IPS-20b (cell line): Measurements from ENCODE around the gene GJB1.
A peak's percentile ranks its signal among the peaks of the same experiment; 100 is the strongest.
"Not testable (repeated sequence)": the region's sequence is repeated elsewhere in the genome, so short reads cannot be mapped to it uniquely, and the experiment has no call there.

Experiments
- H3K27ac ChIP-seq: one replicate; pipeline ENCODE4 v1.5.1; 2013; ENCODE audit warnings: low read length
- H3K27me3 ChIP-seq: 2 replicates; pipeline ENCODE4 v1.6.1; 2013; ENCODE audit warnings: mild to moderate bottlenecking, low read length, inconsistent platforms; ENCODE audit not compliant: insufficient read depth
- H3K36me3 ChIP-seq: 2 replicates; pipeline ENCODE4 v1.6.1; 2013; ENCODE audit warnings: low read depth, mild to moderate bottlenecking, inconsistent platforms, low read length, moderate library complexity; ENCODE audit not compliant: insufficient read depth
- H3K4me1 ChIP-seq: 2 replicates; pipeline ENCODE4 v1.6.1; 2013; ENCODE audit warnings: mild to moderate bottlenecking, control low read depth, inconsistent platforms, low read length, moderate library complexity; ENCODE audit not compliant: insufficient read depth
- H3K4me3 ChIP-seq: 2 replicates; pipeline ENCODE4 v1.5.1; 2013; ENCODE audit warnings: mild to moderate bottlenecking, low read length, inconsistent platforms
- H3K9ac ChIP-seq: 2 replicates; pipeline ENCODE4 v1.6.1; 2013; ENCODE audit warnings: low read depth, mild to moderate bottlenecking, inconsistent platforms, low read length, moderate library complexity
- H3K9me3 ChIP-seq: 2 replicates; pipeline ENCODE4 v1.6.1; 2013; ENCODE audit warnings: mild to moderate bottlenecking, low read depth, low read length, inconsistent platforms; ENCODE audit not compliant: insufficient read depth

GJB1 gene

GRCh38 chrX:71222929-71223328, at the start of gene GJB1:
TSS of gene GJB1 (plus strand) at chrX:71223224. CDS start at chrX:71223708, 484 bp downstream.
- H3K36me3 ChIP-seq: no peaks in the 10 kb centered on the region
- H3K9me3 ChIP-seq: no peaks in the 10 kb centered on the region
- H3K27ac ChIP-seq: no peak within 1 kb of the TSS
- H3K4me3 ChIP-seq: no peak within 1 kb of the TSS
- H3K4me1 ChIP-seq: no peaks in the 10 kb centered on the region; the same call in 1 of the 2 replicates
- H3K9ac ChIP-seq: no peak within 1 kb of the TSS
- H3K27me3 ChIP-seq: no peaks in the 10 kb centered on the region

- H3K36me3 ChIP-seq: no peaks in the 10 kb centered on the region
- peaks cover 7% of the 10 kb centered on the region; the same call in 1 of the 2 replicates for H3K4me1 ChIP-seq
- no peak overlapping the region for H3K9ac ChIP-seq
- H3K27ac ChIP-seq: no peak overlapping the region
- H3K27me3 ChIP-seq: no peaks in the 10 kb centered on the region
- no peak overlapping the region for H3K4me3 ChIP-seq
- no peaks in the 10 kb centered on the region for H3K9me3 ChIP-seq
These were observed 49.6 kb upstream of the GJB1 start for GRCh38 chrX:71173440-71173839.

- Histone ChIP-seq H3K27ac (no peak overlapping the region), H3K4me3 (no peak overlapping the region), H3K36me3 (no peaks in the 10 kb centered on the region), H3K27me3 (no peaks in the 10 kb centered on the region), H3K9me3 (no peaks in the 10 kb centered on the region), H3K9ac (no peak overlapping the region), H3K4me1 (peaks cover 7% of the 10 kb centered on the region; the same call in 1 of the 2 replicates)
These were observed 48.2 kb upstream of the GJB1 start for GRCh38 chrX:71174795-71175194.

- no peak overlapping the region for H3K4me3 ChIP-seq
- H3K9me3 ChIP-seq: no peaks in the 10 kb centered on the region
- H3K27ac ChIP-seq: no peak overlapping the region
- H3K36me3 ChIP-seq: no peaks in the 10 kb centered on the region
- peaks cover 5% of the 10 kb centered on the region; the same call in 1 of the 2 replicates for H3K4me1 ChIP-seq
- no peak overlapping the region for H3K9ac ChIP-seq
- H3K27me3 ChIP-seq: no peaks in the 10 kb centered on the region
These were observed 47.5 kb upstream of the GJB1 start for GRCh38 chrX:71175531-71175930.

- Histone ChIP-seq H3K27ac (no peak overlapping the region), H3K9me3 (no peaks in the 10 kb centered on the region)
These were observed 45.7 kb upstream of the GJB1 start for GRCh38 chrX:71177327-71177726.

GRCh38 chrX:71178908-71179307, 44.1 kb upstream of the GJB1 start:
- Histone ChIP-seq H3K27me3 (no peaks in the 10 kb centered on the region), H3K27ac (no peak overlapping the region), H3K4me1 (peaks cover 14% of the 10 kb centered on the region), H3K36me3 (no peaks in the 10 kb centered on the region), H3K4me3 (no peak overlapping the region), H3K9me3 (no peaks in the 10 kb centered on the region), H3K9ac (no peak overlapping the region)

More at GRCh38 chrX:71177327-71177726, 45.7 kb upstream of the GJB1 start:
- Histone ChIP-seq H3K4me1 (no peaks in the 10 kb centered on the region; the same call in 1 of the 2 replicates), H3K36me3 (no peaks in the 10 kb centered on the region), H3K4me3 (no peak overlapping the region), H3K9ac (no peak overlapping the region), H3K27me3 (no peaks in the 10 kb centered on the region)

- not testable (repeated sequence) for H3K4me3 ChIP-seq, H3K36me3 ChIP-seq, H3K27ac ChIP-seq, H3K27me3 ChIP-seq, H3K9ac ChIP-seq, H3K9me3 ChIP-seq
- H3K4me1 ChIP-seq: peaks cover 14% of the 10 kb centered on the region
These were observed 42.3 kb upstream of the GJB1 start for GRCh38 chrX:71180579-71181265.

GRCh38 chrX:71181558-71181909, 41.5 kb upstream of the GJB1 start:
- Histone ChIP-seq H3K9ac (peak overlapping the region; percentile 98; the same call in 1 of the 2 replicates), H3K4me1 (peaks cover 14% of the 10 kb centered on the region), H3K27ac (peak overlapping the region; percentile 99), H3K36me3 (no peaks in the 10 kb centered on the region), H3K27me3 (no peaks in the 10 kb centered on the region), H3K9me3 (no peaks in the 10 kb centered on the region), H3K4me3 (peak overlapping the region; percentile 86)

- Histone ChIP-seq H3K27ac (peak overlapping the region; percentile 99), H3K4me1 (peaks cover 14% of the 10 kb centered on the region), H3K27me3 (no peaks in the 10 kb centered on the region), H3K9ac (peak overlapping the region; percentile 98), H3K9me3 (no peaks in the 10 kb centered on the region), H3K36me3 (no peaks in the 10 kb centered on the region), H3K4me3 (peak overlapping the region; percentile 86)
These were observed 40.9 kb upstream of the GJB1 start for GRCh38 chrX:71181910-71182799.

GRCh38 chrX:71182871-71183270, 40.2 kb upstream of the GJB1 start:
- Histone ChIP-seq H3K4me1 (peaks cover 14% of the 10 kb centered on the region), H3K9me3 (no peaks in the 10 kb centered on the region), H3K4me3 (peak overlapping the region; percentile 52; the same call in 1 of the 2 replicates), H3K27ac (peak overlapping the region; percentile 95), H3K27me3 (no peaks in the 10 kb centered on the region), H3K9ac (peak overlapping the region; percentile 86; the same call in 1 of the 2 replicates), H3K36me3 (no peaks in the 10 kb centered on the region)

- peak overlapping the region; percentile 86 for H3K9ac ChIP-seq
- H3K4me1 ChIP-seq: peaks cover 14% of the 10 kb centered on the region
- peak overlapping the region; percentile 95 for H3K27ac ChIP-seq
- no peak overlapping the region for H3K4me3 ChIP-seq
- H3K9me3 ChIP-seq: no peaks in the 10 kb centered on the region
- H3K27me3 ChIP-seq: no peaks in the 10 kb centered on the region
- no peaks in the 10 kb centered on the region for H3K36me3 ChIP-seq
These were observed 39.7 kb upstream of the GJB1 start for GRCh38 chrX:71183341-71183740.
